ENCODE measurements around the gene UQCRC1. TPM values are rescaled to one million over a fixed set of nuclear protein-coding genes. Genes with fewer than 3 reads are reported as not detected.

UQCRC1 gene
- total and polyA plus RNA-seq, 2 of the 8 experiments (the other 6 are each of a cell fraction or from before 2014, with no cell fraction given) = 310 to 720 TPM

- Histone ChIP-seq H2AK5ac (ENCODE audit: low read depth, low read length) (no peak overlapping the region), H2BK20ac (ENCODE audit: low read length) (no peak overlapping the region), H4K91ac (replicated peaks; ENCODE audit: insufficient read length, low read length) (no peak overlapping the region), H3K9me3 (ENCODE audit: insufficient read depth in 2 of 2, low read depth in 1 of 2, low read length in 1 of 2) (no peaks in the 10 kb centered on the region), H2AFZ (ENCODE audit: low read length) (no peak overlapping the region), H3K27me3 (replicated peaks in 1 of 4; ENCODE audit: control insufficient read depth in 3 of 4, extremely low read depth in 1 of 4, insufficient read depth in 3 of 4, low read length in 3 of 4) (no peaks in the 10 kb centered on the region), H3K4me1 (replicated peaks in 1 of 4; ENCODE audit: control insufficient read depth in 3 of 4, insufficient read depth in 4 of 4, low read length in 3 of 4) (no peaks in the 10 kb centered on the region), H3K9ac (replicated peaks in 1 of 4; ENCODE audit: extremely low read depth in 1 of 4, low read depth in 3 of 4, low read length in 3 of 4) (no peak overlapping the region), H2BK12ac (ENCODE audit: low read depth, low read length) (no peak overlapping the region), H3K18ac (ENCODE audit: extremely low read depth, low read length) (no peak overlapping the region), H4K5ac (ENCODE audit: insufficient read length, low read depth, low read length) (no peak overlapping the region), H3K23ac (ENCODE audit: insufficient read length) (no peak overlapping the region), H2BK15ac (ENCODE audit: low read length) (no peak overlapping the region), H4K20me1 (replicated peaks in 1 of 2; ENCODE audit: control insufficient read depth in 1 of 2, insufficient read depth in 2 of 2, low read length in 2 of 2) (peaks cover 0 to 13% of the 10 kb centered on the region in 2 experiments), H3K79me2 (ENCODE audit: control insufficient read depth in 1 of 2, insufficient read depth in 2 of 2, low read length in 2 of 2) (no peaks in the 10 kb centered on the region), H3K79me1 (ENCODE audit: low read depth, low read length) (no peaks in the 10 kb centered on the region), H2BK120ac (replicated peaks; ENCODE audit: low read depth, low read length) (no peak overlapping the region), H2BK5ac (ENCODE audit: low read depth, low read length) (no peak overlapping the region), H3K56ac (replicated peaks; ENCODE audit: insufficient read length, low read depth, low read length) (no peak overlapping the region), H3K27ac (ENCODE audit: low read depth, low read length) (no peak overlapping the region), H3K4ac (replicated peaks; ENCODE audit: insufficient read length, low read depth, low read length) (no peak overlapping the region), H3K36me3 (ENCODE audit: control insufficient read depth in 2 of 4, insufficient read depth in 4 of 4, low read length in 3 of 4) (peaks cover 3 to 34% (median 21%) of the 10 kb centered on the region in 4 experiments; a peak in 5 of 8 replicates), H3K4me2 (ENCODE audit: insufficient read depth in 1 of 2, low read depth in 2 of 2, low read length in 2 of 2) (no peak overlapping the region), H3K23me2 (ENCODE audit: low read depth, low read length) (no peaks in the 10 kb centered on the region), H3K4me3 (ENCODE audit: extremely low read depth in 1 of 4, insufficient read depth in 2 of 4, low read depth in 3 of 4, low read length in 4 of 4) (no peak overlapping the region), H4K8ac (ENCODE audit: extremely low read depth, insufficient read depth, low read length) (no peak overlapping the region; the same call in 1 of the 2 replicates), H3K14ac (ENCODE audit: insufficient read length) (no peak overlapping the region)
- FAIRE-seq = no peak
- POLR2A ChIA-PET (ENCODE audit: partially characterized antibody) = interaction anchor here (0.9 to 3.8 kb wide), 8 partner anchors 9 to 186 kb away, joined by 3 to 17 read pairs (median 4); partner anchors contain the start of genes SLC26A6 and TMEM89
- no peak for DNase-seq (ENCODE audit: low read depth in 1 of 2, low spot score in 2 of 2)
- WGBS, 2 experiments (ENCODE audit: extremely low coverage in 1 of 2, insufficient coverage in 1 of 2, insufficient read length in 1 of 2, insufficient replicate concordance in 2 of 2, low coverage in 1 of 2, low lambda C conversion rate in 2 of 2, missing lambda C conversion rate in 1 of 2) = 89% methylated on average over 20 of the region's 22 CpGs; no CpG with 5 or more reads in 1 of the 2 experiments
- CTCF ChIA-PET (ENCODE audit: partially characterized antibody) = interaction anchor here (1.4 to 1.9 kb wide), 3 partner anchors 10 to 16 kb away, joined by 3 to 15 read pairs (median 7); partner anchors contain the start of gene SLC26A6
- TF ChIP-seq RBBP5 (IDR thresholded peaks at IDR 0.05; ENCODE audit: borderline replicate concordance, low read depth, low read length) = no peak
- no peak for TF ChIP-seq TBP (IDR thresholded peaks at IDR 0.05; ENCODE audit: low read depth, low read length)
- TF ChIP-seq, protein P1, sequence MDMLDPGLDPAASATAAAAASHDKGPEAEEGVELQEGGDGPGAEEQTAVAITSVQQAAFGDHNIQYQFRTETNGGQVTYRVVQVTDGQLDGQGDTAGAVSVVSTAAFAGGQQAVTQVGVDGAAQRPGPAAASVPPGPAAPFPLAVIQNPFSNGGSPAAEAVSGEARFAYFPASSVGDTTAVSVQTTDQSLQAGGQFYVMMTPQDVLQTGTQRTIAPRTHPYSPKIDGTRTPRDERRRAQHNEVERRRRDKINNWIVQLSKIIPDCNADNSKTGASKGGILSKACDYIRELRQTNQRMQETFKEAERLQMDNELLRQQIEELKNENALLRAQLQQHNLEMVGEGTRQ (IDR thresholded peaks at IDR 0.05; ENCODE audit: low read length) = no peak
- no peak for TF ChIP-seq CTBP2 (IDR thresholded peaks at IDR 0.05; ENCODE audit: borderline replicate concordance, insufficient read depth, insufficient read length, low read length)
Measured at GRCh38 chr3:48644898-48645760, 35.7 kb upstream of the UQCRC1 start.

All from H1 (cell line).